Measurements from ENCODE around the gene RIMS4. TPM values are rescaled to one million over a fixed set of nuclear protein-coding genes. Genes with fewer than 3 reads are reported as not detected.

RIMS4 gene
- total and polyA plus RNA-seq, 9 of the 15 experiments (the other 6 are each of a cell fraction or from before 2014, with no cell fraction given), result 0.04 TPM; not detected in 8

- in situ Hi-C loops (cut with MboI), result no loop called here
- no TSS peak for BruUV-seq (replicated peaks)
- POLR2A ChIA-PET, result interaction anchor here (0.6 to 0.7 kb wide), 3 partner anchors 98 to 292 kb away, joined by 3 to 4 read pairs (median 3); no protein-coding TSS in a partner anchor
- H3K27me3 ChIP-seq (ENCODE audit: control insufficient read depth in 2 of 2, insufficient read depth in 2 of 2, low read length in 2 of 2), result peaks cover 12 to 76% of the 10 kb centered on the region in 2 experiments
- H3K27ac ChIP-seq (ENCODE audit: extremely low read depth, low read depth, low read length), result no peak overlapping the region
- intact Hi-C loops (cut with micrococcal nuclease), result no loop called here
- FAIRE-seq, result no peak
- H3K79me2 ChIP-seq (ENCODE audit: control insufficient read depth, insufficient read depth, low read length), result no peaks in the 10 kb centered on the region
- 14% methylated on average over 59 of the region's 73 CpGs for WGBS (ENCODE audit: insufficient coverage, low coverage, missing lambda C conversion rate)
- peak; percentile 37 to 82 (median 70) for DNase-seq (ENCODE audit: extremely low read depth in 1 of 4, low spot score in 3 of 4)
- H3K4me1 ChIP-seq (replicated peaks in 1 of 2; ENCODE audit: control insufficient read depth in 2 of 2, insufficient read depth in 2 of 2, low read length in 2 of 2), result peaks cover 3 to 22% of the 10 kb centered on the region in 2 experiments; a peak in 4 of 5 replicates
- H3K4me2 ChIP-seq (ENCODE audit: insufficient read depth, low read length), result peak overlapping the region; percentile 62
- peak overlapping the region in 1 of 2 experiments; percentile 47; a peak in 1 of 4 replicates for H3K9ac ChIP-seq (ENCODE audit: insufficient read depth in 1 of 2, low read depth in 2 of 2, low read length in 2 of 2)
- peak overlapping the region; percentile 68 for H2AFZ ChIP-seq (ENCODE audit: low read depth, low read length)
- no peak overlapping the region for H3K4me3 ChIP-seq
- CTCF ChIA-PET (ENCODE audit: low intra/inter-chr PET ratio), result interaction anchor here (0.6 to 1.9 kb wide), 3 partner anchors 65 to 117 kb away, joined by 3 to 8 read pairs (median 6); no protein-coding TSS in a partner anchor
- no peaks in the 10 kb centered on the region for H4K20me1 ChIP-seq (replicated peaks; ENCODE audit: control insufficient read depth, insufficient read depth, low read length)
- no peaks in the 10 kb centered on the region for H3K9me3 ChIP-seq (replicated peaks; ENCODE audit: control insufficient read depth, insufficient read depth, low read depth, low read length)
- no peaks in the 10 kb centered on the region for H3K9me1 ChIP-seq (ENCODE audit: control insufficient read depth, insufficient read depth, low read length)
- H3K36me3 ChIP-seq (ENCODE audit: control insufficient read depth, insufficient read depth, low read length), result no peaks in the 10 kb centered on the region
- peak; percentile 60 for ATAC-seq
- TF ChIP-seq ZBTB7A (IDR thresholded peaks at IDR 0.05; ENCODE audit: borderline replicate concordance, control insufficient read depth, low read depth, low read length) (peak; percentile 27; the same call in 1 of the 2 replicates), SAFB (IDR thresholded peaks at IDR 0.05; ENCODE audit: borderline replicate concordance, low read depth, low read length) (peak; percentile 52; the same call in 1 of the 2 replicates), TFAP4 (CRISPR knock-in tag; IDR thresholded peaks at IDR 0.05; ENCODE audit: borderline replicate concordance) (peak; percentile 37; the same call in 1 of the 2 replicates), CTCF (IDR thresholded peaks at IDR 0.05 in 2 of 3, conservative IDR thresholded peaks at IDR 0.05 in 1 of 3; ENCODE audit: insufficient read depth in 2 of 3, low read depth in 1 of 3, low read length in 3 of 3) (peak; percentile 31 to 60 (median 48); a peak in 5 of 6 replicates), RUNX1 (IDR thresholded peaks at IDR 0.05; ENCODE audit: low read depth) (no peak), USF2 (CRISPR knock-in tag; IDR thresholded peaks at IDR 0.05) (0 out of 2 replicates have a peak, but pooled peaks have one; percentile 17), ZNF75A (CRISPR knock-in tag; IDR thresholded peaks at IDR 0.05) (no peak), NR0B1 (IDR thresholded peaks at IDR 0.05; ENCODE audit: partially characterized antibody) (no peak)
- TF ChIP-seq, protein P1, sequence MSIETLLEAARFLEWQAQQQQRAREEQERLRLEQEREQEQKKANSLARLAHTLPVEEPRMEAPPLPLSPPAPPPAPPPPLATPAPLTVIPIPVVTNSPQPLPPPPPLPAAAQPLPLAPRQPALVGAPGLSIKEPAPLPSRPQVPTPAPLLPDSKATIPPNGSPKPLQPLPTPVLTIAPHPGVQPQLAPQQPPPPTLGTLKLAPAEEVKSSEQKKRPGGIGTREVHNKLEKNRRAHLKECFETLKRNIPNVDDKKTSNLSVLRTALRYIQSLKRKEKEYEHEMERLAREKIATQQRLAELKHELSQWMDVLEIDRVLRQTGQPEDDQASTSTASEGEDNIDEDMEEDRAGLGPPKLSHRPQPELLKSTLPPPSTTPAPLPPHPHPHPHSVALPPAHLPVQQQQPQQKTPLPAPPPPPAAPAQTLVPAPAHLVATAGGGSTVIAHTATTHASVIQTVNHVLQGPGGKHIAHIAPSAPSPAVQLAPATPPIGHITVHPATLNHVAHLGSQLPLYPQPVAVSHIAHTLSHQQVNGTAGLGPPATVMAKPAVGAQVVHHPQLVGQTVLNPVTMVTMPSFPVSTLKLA (conservative IDR thresholded peaks at IDR 0.05), result 0 out of 4 replicates have a peak, but pooled peaks of 1 of the 2 experiments have one; percentile 30
- TF ChIP-seq, protein P2, sequence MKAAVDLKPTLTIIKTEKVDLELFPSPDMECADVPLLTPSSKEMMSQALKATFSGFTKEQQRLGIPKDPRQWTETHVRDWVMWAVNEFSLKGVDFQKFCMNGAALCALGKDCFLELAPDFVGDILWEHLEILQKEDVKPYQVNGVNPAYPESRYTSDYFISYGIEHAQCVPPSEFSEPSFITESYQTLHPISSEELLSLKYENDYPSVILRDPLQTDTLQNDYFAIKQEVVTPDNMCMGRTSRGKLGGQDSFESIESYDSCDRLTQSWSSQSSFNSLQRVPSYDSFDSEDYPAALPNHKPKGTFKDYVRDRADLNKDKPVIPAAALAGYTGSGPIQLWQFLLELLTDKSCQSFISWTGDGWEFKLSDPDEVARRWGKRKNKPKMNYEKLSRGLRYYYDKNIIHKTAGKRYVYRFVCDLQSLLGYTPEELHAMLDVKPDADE (conservative IDR thresholded peaks at IDR 0.05; ENCODE audit: control insufficient read depth, low read depth, low read length), result no peak
Observed at GRCh38 chr20:44750081-44750805, 60.1 kb downstream of the RIMS4 start.
